A673 (cell line): Measurements from ENCODE around the gene PLA2G2A. TPM values are rescaled to one million over a fixed set of nuclear protein-coding genes. Genes with fewer than 3 reads are reported as not detected.

Experiments used
- Bru-seq: library from RNA; stranded (reverse); fragments of 400-500 nt; gene quantifications from one replicate; lab custom pipeline; 2021; lab: Mats Ljungman, UMichigan
- BruChase-seq, 2 experiments: library from RNA; stranded (reverse); fragments of 400-500 nt; gene quantifications; one replicate each; lab custom pipeline; 2021; lab: Mats Ljungman, UMichigan
- BruUV-seq: library from RNA; stranded (reverse); fragments of 400-500 nt; replicated peaks from 2 replicates; lab custom pipeline; 2021; lab: Mats Ljungman, UMichigan
- CTCF ChIA-PET: fragments of 300-600 bp; sonication (Branson Sonifier 250); formaldehyde crosslinking; loops from one replicate; lab custom pipeline; 2022; ENCODE audit warnings: antibody characterized with exemption; lab: Charles Lee
- POLR2A ChIA-PET: fragments of 300-600 bp; sonication (Branson Sonifier 250); formaldehyde crosslinking; loops from one replicate; lab custom pipeline; 2022; ENCODE audit warnings: antibody characterized with exemption; ENCODE audit not compliant: low non-redundant PET; lab: Charles Lee
- DNase-seq: peaks from one replicate; pipeline ENCODE4 v3.0.0-alpha.2; 2015; ENCODE audit warnings: low spot score
- H3K27ac ChIP-seq: fragments of 200-600 bp; sonication (generic); 2 replicates; pipeline ENCODE4 v1.5.1; 2016; ENCODE audit warnings: mixed run types, low read depth, mild to moderate bottlenecking, mixed read lengths, antibody characterized with exemption, low read length; ENCODE audit not compliant: poor library complexity, severe bottlenecking
- H3K27me3 ChIP-seq: fragments of 200-600 bp; sonication (generic); replicated peaks from 2 replicates; pipeline ENCODE4 v1.6.1; 2017; ENCODE audit warnings: mixed run types, low read depth, mild to moderate bottlenecking, mixed read lengths, antibody characterized with exemption, low read length; ENCODE audit not compliant: insufficient read depth, poor library complexity
- H3K36me3 ChIP-seq: fragments of 200-600 bp; sonication (generic); 2 replicates; pipeline ENCODE4 v1.6.1; 2016; ENCODE audit warnings: mixed run types, mild to moderate bottlenecking, mixed read lengths, antibody characterized with exemption, low read length; ENCODE audit not compliant: insufficient read depth, poor library complexity, severe bottlenecking
- H3K4me1 ChIP-seq: fragments of 200-600 bp; sonication (generic); 2 replicates; pipeline ENCODE4 v1.6.1; 2017; ENCODE audit warnings: mixed run types, mild to moderate bottlenecking, mixed read lengths, antibody characterized with exemption, low read length; ENCODE audit not compliant: insufficient read depth, poor library complexity, severe bottlenecking
- H3K4me3 ChIP-seq: fragments of 200-600 bp; sonication (generic); 2 replicates; pipeline ENCODE4 v1.5.1; 2016; ENCODE audit warnings: low read depth, mixed run types, mild to moderate bottlenecking, mixed read lengths, low read length; ENCODE audit not compliant: poor library complexity, severe bottlenecking
- H3K9me3 ChIP-seq: fragments of 200-600 bp; sonication (generic); 2 replicates; pipeline ENCODE4 v1.6.1; 2016; ENCODE audit warnings: mixed run types, low read depth, mild to moderate bottlenecking, mixed read lengths, antibody characterized with exemption, low read length; ENCODE audit not compliant: poor library complexity, severe bottlenecking
- CTCF ChIP-seq: fragments of 300-800, 200-600 bp; sonication (generic); conservative IDR thresholded peaks from 2 replicates; pipeline ENCODE4 v1.5.1; 2017; ENCODE audit warnings: low read depth, mild to moderate bottlenecking, antibody characterized with exemption, low read length, moderate library complexity, mixed read lengths
- EZH2 ChIP-seq: fragments of 200-600 bp; sonication (generic); IDR thresholded peaks from 2 replicates; pipeline ENCODE4 v1.6.1; 2017; ENCODE audit warnings: borderline replicate concordance, low read depth, mild to moderate bottlenecking, mixed read lengths, antibody characterized with exemption, low read length; ENCODE audit not compliant: poor library complexity, severe bottlenecking
- intact Hi-C: fragments of 100-400 bp; cut with micrococcal nuclease; formaldehyde crosslinking; loops from one replicate; pipeline ENCODE4 v1.10.0; 2022; ENCODE audit not compliant: unreplicated experiment
- long read RNA-seq: library from polyadenylated mRNA; stranded (forward); transcript quantifications from one replicate; pipeline ENCODE4 v2.0.0, GENCODE V29; 2022
- total RNA-seq: library from RNA; stranded (reverse); gene quantifications from 2 replicates; pipeline ENCODE4 v1.2.3, GENCODE V29; 2021

The PLA2G2A gene
- total RNA-seq (not detected in 2 replicates), Bru-seq, nascent RNA (not detected), BruChase-seq, experiment 1, labeled RNA remaining after a 2-hour chase (not detected), BruChase-seq, experiment 2, labeled RNA remaining after a 6-hour chase (not detected)
- long read RNA-seq: 0 reads

GRCh38 chr1:19979494-19979977, at the start of gene PLA2G2A:
Gene PLA2G2A (minus strand): TSS chr1:19979618. CDS start chr1:19978773, 845 bp downstream.
- TF ChIP-seq EZH2 (no peak), CTCF (no peak)
- Histone ChIP-seq H3K4me3 (no peak within 1 kb of the TSS), H3K36me3 (no peaks in the 10 kb centered on the region), H3K4me1 (no peaks in the 10 kb centered on the region), H3K27ac (no peak within 1 kb of the TSS), H3K27me3 (peaks cover 10% of the 10 kb centered on the region), H3K9me3 (no peaks in the 10 kb centered on the region)
- ChIA-PET POLR2A (no interaction called here), CTCF (no interaction called here)
- no peak for DNase-seq
- intact Hi-C loops: loop anchor here (10.0 kb wide), 1 partner anchor 175 kb away; no protein-coding TSS in a partner anchor
- BruUV-seq: no TSS peak

- ChIA-PET POLR2A (no interaction called here), CTCF (no interaction called here)
- intact Hi-C loops: no loop called here
- DNase-seq: no peak
- H3K27ac ChIP-seq: no peak overlapping the region
- H3K27me3 ChIP-seq: peaks cover 14% of the 10 kb centered on the region
- H3K4me1 ChIP-seq: no peaks in the 10 kb centered on the region
- no peak overlapping the region for H3K4me3 ChIP-seq
- TF ChIP-seq CTCF (no peak), EZH2 (no peak)
- no TSS peak for BruUV-seq
- H3K9me3 ChIP-seq: no peaks in the 10 kb centered on the region
- no peaks in the 10 kb centered on the region for H3K36me3 ChIP-seq
Observed at GRCh38 chr1:20028726-20029125, 49.3 kb upstream of the PLA2G2A start.

- no TSS peak for BruUV-seq
- Histone ChIP-seq H3K27me3 (peaks cover 12% of the 10 kb centered on the region), H3K36me3 (no peaks in the 10 kb centered on the region), H3K4me1 (no peaks in the 10 kb centered on the region), H3K9me3 (no peaks in the 10 kb centered on the region), H3K4me3 (no peak overlapping the region), H3K27ac (no peak overlapping the region)
- TF ChIP-seq CTCF (no peak), EZH2 (no peak)
- ChIA-PET CTCF (no interaction called here), POLR2A (no interaction called here)
- intact Hi-C loops: no loop called here
- DNase-seq: no peak
Observed at GRCh38 chr1:20028125-20028524, 48.7 kb upstream of the PLA2G2A start.
